GM21529 (cell line): ENCODE measurements around the gene HTRA3.

Source experiments
- ATAC-seq: cut with Tn5 transposase; IDR thresholded peaks from one replicate; pipeline ENCODE4 v1.9.1; 2021; ENCODE audit not compliant: unreplicated experiment

The HTRA3 gene

GRCh38 chr4:8265171-8265929, 4.2 kb upstream of the HTRA3 start:
- no peak for ATAC-seq

GRCh38 chr4:8266088-8266487, 3.5 kb upstream of the HTRA3 start:
- no peak for ATAC-seq

GRCh38 chr4:8266508-8266907, 3.0 kb upstream of the HTRA3 start:
- no peak for ATAC-seq

GRCh38 chr4:8267077-8267476, 2.5 kb upstream of the HTRA3 start:
- ATAC-seq = no peak

- ATAC-seq = no peak
Observed at GRCh38 chr4:8268211-8268610, 1.3 kb upstream of the HTRA3 start.

- ATAC-seq = no peak
Observed at GRCh38 chr4:8268901-8269534, 536 bp upstream of the HTRA3 start.

- no peak for ATAC-seq
Observed at GRCh38 chr4:8270418-8270771, 841 bp downstream of the HTRA3 start.

GRCh38 chr4:8270912-8271815, 1.6 kb downstream of the HTRA3 start:
- no peak for ATAC-seq

GRCh38 chr4:8271821-8272220, 2.3 kb downstream of the HTRA3 start:
- no peak for ATAC-seq

- no peak for ATAC-seq
Observed at GRCh38 chr4:8272472-8273428, 3.2 kb downstream of the HTRA3 start.

GRCh38 chr4:8273450-8273849, 3.9 kb downstream of the HTRA3 start:
- ATAC-seq = no peak

GRCh38 chr4:8274066-8274652, 4.6 kb downstream of the HTRA3 start:
- ATAC-seq = no peak

- no peak for ATAC-seq
Observed at GRCh38 chr4:8274765-8275547, 5.4 kb downstream of the HTRA3 start.

GRCh38 chr4:8275548-8275910, 6.0 kb downstream of the HTRA3 start:
- ATAC-seq = no peak

- ATAC-seq = no peak
Observed at GRCh38 chr4:8276358-8277240, 7.0 kb downstream of the HTRA3 start.

GRCh38 chr4:8277356-8278008, 7.9 kb downstream of the HTRA3 start:
- no peak for ATAC-seq

GRCh38 chr4:8278009-8278395, 8.4 kb downstream of the HTRA3 start:
- ATAC-seq = no peak
